K562 (cell line): ENCODE data around the gene TMEM143. TPM values are rescaled to one million over a fixed set of nuclear protein-coding genes. Genes with fewer than 3 reads are reported as not detected.

ENCODE experiments used
- HEY1 ChIP-seq: fragments of 250-450 bp; sonication (Bioruptor Pico); IDR thresholded peaks from 2 replicates; pipeline ENCODE4 v1.5.0; 2020; ENCODE audit warnings: mild to moderate bottlenecking, moderate library complexity, borderline replicate concordance
- HNRNPLL ChIP-seq: fragments of 200-400 bp; formaldehyde crosslinking; IDR thresholded peaks from 2 replicates; pipeline ENCODE4 v1.6.1; 2017; ENCODE audit warnings: low read length, low read depth, mild to moderate bottlenecking; ENCODE audit not compliant: poor library complexity, severe bottlenecking
- MBD2 ChIP-seq: sonication (generic); IDR thresholded peaks from 2 replicates; pipeline ENCODE4 v1.6.1; 2016; ENCODE audit warnings: low read depth, borderline replicate concordance
- SMAD3 ChIP-seq: fragments of 450-650 bp; formaldehyde crosslinking; conservative IDR thresholded peaks from 2 replicates; pipeline ENCODE4 v1.4.0; 2020; ENCODE audit warnings: mild to moderate bottlenecking
- YY1 ChIP-seq, 3 experiments: IDR thresholded peaks; 2 replicates each; pipeline ENCODE4 v1.6.1; 2011; ENCODE audit warnings: low read length in 2 of 3, mild to moderate bottlenecking in 2 of 3, moderate library complexity in 2 of 3, borderline replicate concordance in 1 of 3, control low read depth in 1 of 3, low read depth in 1 of 3; ENCODE audit not compliant: insufficient read depth in 3 of 3, insufficient replicate concordance in 2 of 3, control insufficient read depth in 1 of 3, insufficient read length in 1 of 3; ENCODE audit errors: extremely low read depth in 1 of 3
- ZHX1 ChIP-seq: fragments of 150-350 bp; conservative IDR thresholded peaks from 2 replicates; pipeline ENCODE4 v1.6.1; 2014; ENCODE audit warnings: low read length
- ZNF699 ChIP-seq: fragments of 250-450 bp; sonication (Bioruptor Pico); IDR thresholded peaks from 2 replicates; pipeline ENCODE4 v1.8.0; 2021; ENCODE audit warnings: mild to moderate bottlenecking, moderate library complexity; ENCODE audit not compliant: insufficient replicate concordance
- polyA plus RNA-seq, 8 experiments: library from polyadenylated mRNA; depleted of rRNA in 4 of 8; stranded (reverse) in 5 of 8; unstranded in 3 of 8; fragments of >200 nt; fragmentation: Nextera tagmentation in 2 of 8; fragmentation: Illumina TruSeq in 1 of 8; extraction: Ambion mirVana in 2 of 8; extraction: Trizol in 1 of 8; gene quantifications; 2 replicates each; pipeline versions ENCODE4 v1.2.1 to v1.2.3, GENCODE V29; 2011 to 2014; ENCODE audit warnings: inconsistent platforms in 1 of 8, missing spikeins in 1 of 8
- total RNA-seq, 7 experiments: library from RNA; depleted of rRNA in 6 of 7; stranded (reverse); fragments of >200 nt in 6 of 7; fragmentation: Illumina TruSeq in 2 of 7; extraction: Trizol in 2 of 7; gene quantifications; 2 replicates each; pipeline versions ENCODE4 v1.2.1 to v1.2.3, GENCODE V29; 2011 to 2021; ENCODE audit warnings: low replicate concordance in 1 of 7
- TF ChIP-seq, protein P1 (sequence below): IDR thresholded peaks from 2 replicates; pipeline ENCODE4 v1.6.1; 2016; ENCODE audit warnings: missing genetic modification characterization, missing compliant biosample characterization
- TF ChIP-seq, protein P2 (sequence below), 2 experiments: fragments of 450-650 bp in 1 of 2; sonication (generic) in 1 of 2; formaldehyde crosslinking in 1 of 2; IDR thresholded peaks; 2 replicates each; pipeline versions ENCODE4 v1.7.1 to v1.9.0; 2016 to 2022; ENCODE audit warnings: inconsistent platforms in 1 of 2, mild to moderate bottlenecking in 1 of 2, missing genetic modification reagents in 1 of 2

Gene TMEM143
- total and polyA plus RNA-seq, 9 of the 15 experiments (the other 6 are each of a cell fraction or from before 2014, with no cell fraction given): 0.66 to 8.8 (median 4.3) TPM

GRCh38 chr19:48332662-48333466 is 30.9 kb downstream of the TMEM143 start (continued):
- TF ChIP-seq, protein P1, sequence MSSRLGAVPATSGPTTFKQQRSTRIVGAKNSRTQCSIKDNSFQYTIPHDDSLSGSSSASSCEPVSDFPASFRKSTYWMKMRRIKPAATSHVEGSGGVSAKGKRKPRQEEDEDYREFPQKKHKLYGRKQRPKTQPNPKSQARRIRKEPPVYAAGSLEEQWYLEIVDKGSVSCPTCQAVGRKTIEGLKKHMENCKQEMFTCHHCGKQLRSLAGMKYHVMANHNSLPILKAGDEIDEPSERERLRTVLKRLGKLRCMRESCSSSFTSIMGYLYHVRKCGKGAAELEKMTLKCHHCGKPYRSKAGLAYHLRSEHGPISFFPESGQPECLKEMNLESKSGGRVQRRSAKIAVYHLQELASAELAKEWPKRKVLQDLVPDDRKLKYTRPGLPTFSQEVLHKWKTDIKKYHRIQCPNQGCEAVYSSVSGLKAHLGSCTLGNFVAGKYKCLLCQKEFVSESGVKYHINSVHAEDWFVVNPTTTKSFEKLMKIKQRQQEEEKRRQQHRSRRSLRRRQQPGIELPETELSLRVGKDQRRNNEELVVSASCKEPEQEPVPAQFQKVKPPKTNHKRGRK (tag): no peak
- TF ChIP-seq ZHX1 (no peak), MBD2 (peak; percentile 61; the same call in 1 of the 2 replicates), ZNF699 (no peak), HEY1 (CRISPR knock-in tag) (no peak), YY1 (IDR thresholded peaks at IDR 0.05; ENCODE audit: borderline replicate concordance in 1 of 3, control insufficient read depth in 1 of 3, extremely low read depth in 1 of 3, insufficient read depth in 3 of 3, insufficient read length in 1 of 3, insufficient replicate concordance in 2 of 3, low read depth in 1 of 3, low read length in 2 of 3) (peak in 2 of 3 experiments; percentile 35 to 36), SMAD3 (no peak), HNRNPLL (peak; percentile 21)
- TF ChIP-seq, protein P2, sequence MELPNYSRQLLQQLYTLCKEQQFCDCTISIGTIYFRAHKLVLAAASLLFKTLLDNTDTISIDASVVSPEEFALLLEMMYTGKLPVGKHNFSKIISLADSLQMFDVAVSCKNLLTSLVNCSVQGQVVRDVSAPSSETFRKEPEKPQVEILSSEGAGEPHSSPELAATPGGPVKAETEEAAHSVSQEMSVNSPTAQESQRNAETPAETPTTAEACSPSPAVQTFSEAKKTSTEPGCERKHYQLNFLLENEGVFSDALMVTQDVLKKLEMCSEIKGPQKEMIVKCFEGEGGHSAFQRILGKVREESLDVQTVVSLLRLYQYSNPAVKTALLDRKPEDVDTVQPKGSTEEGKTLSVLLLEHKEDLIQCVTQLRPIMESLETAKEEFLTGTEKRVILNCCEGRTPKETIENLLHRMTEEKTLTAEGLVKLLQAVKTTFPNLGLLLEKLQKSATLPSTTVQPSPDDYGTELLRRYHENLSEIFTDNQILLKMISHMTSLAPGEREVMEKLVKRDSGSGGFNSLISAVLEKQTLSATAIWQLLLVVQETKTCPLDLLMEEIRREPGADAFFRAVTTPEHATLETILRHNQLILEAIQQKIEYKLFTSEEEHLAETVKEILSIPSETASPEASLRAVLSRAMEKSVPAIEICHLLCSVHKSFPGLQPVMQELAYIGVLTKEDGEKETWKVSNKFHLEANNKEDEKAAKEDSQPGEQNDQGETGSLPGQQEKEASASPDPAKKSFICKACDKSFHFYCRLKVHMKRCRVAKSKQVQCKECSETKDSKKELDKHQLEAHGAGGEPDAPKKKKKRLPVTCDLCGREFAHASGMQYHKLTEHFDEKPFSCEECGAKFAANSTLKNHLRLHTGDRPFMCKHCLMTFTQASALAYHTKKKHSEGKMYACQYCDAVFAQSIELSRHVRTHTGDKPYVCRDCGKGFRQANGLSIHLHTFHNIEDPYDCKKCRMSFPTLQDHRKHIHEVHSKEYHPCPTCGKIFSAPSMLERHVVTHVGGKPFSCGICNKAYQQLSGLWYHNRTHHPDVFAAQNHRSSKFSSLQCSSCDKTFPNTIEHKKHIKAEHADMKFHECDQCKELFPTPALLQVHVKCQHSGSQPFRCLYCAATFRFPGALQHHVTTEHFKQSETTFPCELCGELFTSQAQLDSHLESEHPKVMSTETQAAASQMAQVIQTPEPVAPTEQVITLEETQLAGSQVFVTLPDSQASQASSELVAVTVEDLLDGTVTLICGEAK (IDR thresholded peaks at IDR 0.05): no peak
- TF ChIP-seq, protein P2 (CRISPR knock-in tag; IDR thresholded peaks at IDR 0.05): no peak
